OCI-LY7 (cell line): ENCODE results near the gene LIX1. TPM values are rescaled to one million over a fixed set of nuclear protein-coding genes. Genes with fewer than 3 reads are reported as not detected.

ENCODE experiments used
- BruUV-seq: library from RNA; stranded (reverse); fragments of 400-500 nt; replicated peaks from 2 replicates; lab custom pipeline; 2021; lab: Mats Ljungman, UMichigan
- CTCF ChIA-PET: fragments of 300-600 bp; sonication (Branson Sonifier 250); formaldehyde crosslinking; loops from one replicate; lab custom pipeline; 2022; ENCODE audit warnings: antibody characterized with exemption; ENCODE audit not compliant: unreplicated experiment; lab: Charles Lee
- POLR2A ChIA-PET: fragments of 300-600 bp; sonication (Branson Sonifier 250); formaldehyde crosslinking; loops from one replicate; lab custom pipeline; 2022; ENCODE audit warnings: antibody characterized with exemption; lab: Charles Lee
- DNase-seq: peaks from one replicate; pipeline ENCODE4 v3.0.0-alpha.2; 2015; ENCODE audit warnings: low spot score
- H2AFZ ChIP-seq: fragments of 200-600 bp; sonication (generic), shearing (Covaris generic); 2 replicates; pipeline ENCODE4 v1.6.1; 2014; ENCODE audit warnings: mild to moderate bottlenecking, antibody characterized with exemption, low read length, moderate library complexity
- H3K27ac ChIP-seq: fragments of 200-600 bp; sonication (generic); 2 replicates; pipeline ENCODE4 v1.5.1; 2014; ENCODE audit warnings: mixed run types, low read depth, mild to moderate bottlenecking, moderate library complexity, low read length, inconsistent platforms; ENCODE audit not compliant: poor library complexity, severe bottlenecking
- H3K36me3 ChIP-seq: fragments of 200-600 bp; sonication (generic); 2 replicates; pipeline ENCODE4 v1.6.1; 2014; ENCODE audit warnings: mild to moderate bottlenecking, antibody characterized with exemption, low read length, moderate library complexity, mixed read lengths; ENCODE audit not compliant: insufficient read depth
- H3K4me1 ChIP-seq: fragments of 200-600 bp; sonication (generic); 2 replicates; pipeline ENCODE4 v1.5.1; 2014; ENCODE audit warnings: mild to moderate bottlenecking, low read length; ENCODE audit not compliant: insufficient read depth, poor library complexity, severe bottlenecking
- H3K4me2 ChIP-seq: fragments of 200-600 bp; sonication (generic); 2 replicates; pipeline ENCODE4 v1.6.1; 2014; ENCODE audit warnings: mild to moderate bottlenecking, low read length
- H3K4me3 ChIP-seq: fragments of 200-600 bp; sonication (generic); 2 replicates; pipeline ENCODE4 v1.5.1; 2014; ENCODE audit warnings: mild to moderate bottlenecking, low read depth, low read length; ENCODE audit not compliant: poor library complexity, severe bottlenecking
- H3K79me2 ChIP-seq: fragments of 200-600 bp; sonication (generic); 2 replicates; pipeline ENCODE4 v1.6.1; 2016; ENCODE audit warnings: low read depth, mild to moderate bottlenecking, low read length, moderate library complexity, mixed read lengths; ENCODE audit not compliant: insufficient read depth
- H3K9me2 ChIP-seq: fragments of 200-600 bp; sonication (generic); 2 replicates; pipeline ENCODE4 v1.6.1; 2016; ENCODE audit warnings: mild to moderate bottlenecking, low read length, mixed read lengths; ENCODE audit not compliant: insufficient read depth
- H3K9me3 ChIP-seq: fragments of 200-600 bp; sonication (generic); 2 replicates; pipeline ENCODE4 v1.6.1; 2014; ENCODE audit warnings: mild to moderate bottlenecking, mixed run types, low read length, mixed read lengths
- H4K20me1 ChIP-seq: fragments of 200-600 bp; sonication (generic); 2 replicates; pipeline ENCODE4 v1.6.1; 2014; ENCODE audit warnings: mild to moderate bottlenecking, antibody characterized with exemption, low read length, moderate library complexity, mixed read lengths; ENCODE audit not compliant: insufficient read depth
- CTCF ChIP-seq: fragments of 200-600 bp; sonication (generic); conservative IDR thresholded peaks from 2 replicates; pipeline ENCODE4 v1.5.1; 2014; ENCODE audit warnings: mild to moderate bottlenecking, antibody characterized with exemption, low read length, moderate library complexity, mixed read lengths
- EZH2phosphoT487 ChIP-seq: fragments of 200-600 bp; sonication (generic); IDR thresholded peaks from 2 replicates; pipeline ENCODE4 v1.6.1; 2018; ENCODE audit warnings: low read depth, borderline replicate concordance, mild to moderate bottlenecking, mixed run types, antibody characterized with exemption, low read length, moderate library complexity, mixed read lengths
- intact Hi-C: fragments of 100-400 bp; cut with micrococcal nuclease; formaldehyde crosslinking; loops from one replicate; pipeline ENCODE4 v1.10.0; 2022; ENCODE audit not compliant: unreplicated experiment
- total RNA-seq, 2 experiments: library from RNA; depleted of rRNA in 1 of 2; stranded (reverse); fragments of >200 nt in 1 of 2; shearing (Covaris generic) in 1 of 2; gene quantifications; 2 replicates each; pipeline ENCODE4 v1.2.3, GENCODE V29; 2014 to 2022

The LIX1 gene
- total RNA-seq, 2 experiments from 2014 or later, result 0.44 TPM; not detected in 1

- Histone ChIP-seq H3K9me2 (no peaks in the 10 kb centered on the region), H3K79me2 (no peaks in the 10 kb centered on the region), H3K9me3 (no peaks in the 10 kb centered on the region), H3K4me2 (no peak overlapping the region), H3K4me3 (no peak overlapping the region), H3K4me1 (no peaks in the 10 kb centered on the region), H3K27ac (no peak overlapping the region), H4K20me1 (no peaks in the 10 kb centered on the region), H3K36me3 (no peaks in the 10 kb centered on the region), H2AFZ (no peak overlapping the region)
- intact Hi-C loops, result no loop called here
- DNase-seq, result no peak
- BruUV-seq, result no TSS peak
- ChIA-PET POLR2A (interaction anchor here (1.4 to 1.5 kb wide), 2 partner anchors 16 to 21 kb away, joined by 4 read pairs; no protein-coding TSS in a partner anchor), CTCF (no interaction called here)
- no peak for TF ChIP-seq EZH2phosphoT487
- TF ChIP-seq CTCF, result no peak
These were observed 36.8 kb downstream of the LIX1 start for GRCh38 chr5:97105501-97106215.

- ChIA-PET CTCF (interaction anchor here (0.6 kb wide), 1 partner anchor 66 kb away, joined by 9 read pairs; no protein-coding TSS in a partner anchor), POLR2A (interaction anchor here (0.6 to 1.3 kb wide), 4 partner anchors 9 to 297 kb away, joined by 3 to 4 read pairs (median 4); no protein-coding TSS in a partner anchor)
- Histone ChIP-seq H3K9me3 (no peaks in the 10 kb centered on the region), H3K9me2 (no peaks in the 10 kb centered on the region), H3K27ac (no peak overlapping the region), H3K4me3 (no peak overlapping the region), H2AFZ (no peak overlapping the region), H3K4me2 (no peak overlapping the region), H4K20me1 (no peaks in the 10 kb centered on the region), H3K36me3 (no peaks in the 10 kb centered on the region), H3K79me2 (no peaks in the 10 kb centered on the region), H3K4me1 (peaks cover 22% of the 10 kb centered on the region)
- TF ChIP-seq CTCF, result no peak
- TF ChIP-seq EZH2phosphoT487, result no peak
- BruUV-seq, result no TSS peak
- DNase-seq, result no peak
- intact Hi-C loops, result no loop called here
These were observed 40.4 kb downstream of the LIX1 start for GRCh38 chr5:97102010-97102470.
